Adrenal gland (tissue), 12 donors: ENCODE results near the gene ST7. TPM values are rescaled to one million over a fixed set of nuclear protein-coding genes. Genes with fewer than 3 reads are reported as not detected.

ENCODE experiments used
- DNase-seq, 7 donors: peaks; one replicate each; pipeline ENCODE4 v3.0.0-alpha.2; 2019 to 2020
- H3K27ac ChIP-seq, 5 donors: fragments of 200-600 bp; sonication (generic) in 4 of 5; 1 replicate in 3 of 5; 2 replicates in 2 of 5; pipeline versions ENCODE4 v1.5.1 to v1.8.0; 2016 to 2020; ENCODE audit warnings: mild to moderate bottlenecking in 1 of 5
- H3K27me3 ChIP-seq: fragments of 200-600 bp; 2 replicates; pipeline ENCODE4 v1.8.0; 2021
- H3K36me3 ChIP-seq, 2 donors: fragments of 200-600 bp; replicated peaks in 1 of 2; 1 replicate in 1 of 2; 2 replicates in 1 of 2; pipeline versions ENCODE4 v1.5.1 to v1.8.0; 2018 to 2022
- H3K4me1 ChIP-seq, 2 donors: fragments of 200-600 bp; replicated peaks in 1 of 2; 1 replicate in 1 of 2; 2 replicates in 1 of 2; pipeline versions ENCODE4 v1.5.1 to v1.8.0; 2018 to 2021
- H3K4me3 ChIP-seq, 4 donors: fragments of 200-600 bp; sonication (generic) in 3 of 4; one replicate each; pipeline ENCODE4 v1.5.1; 2016 to 2018
- H3K9me3 ChIP-seq, 3 donors: fragments of 200-600 bp; sonication (generic) in 1 of 3; replicated peaks in 1 of 3; 1 replicate in 2 of 3; 2 replicates in 1 of 3; pipeline versions ENCODE4 v1.5.1 to v1.8.0; 2016 to 2021
- POLR2A ChIP-seq, 2 donors: fragments of 450-650 bp; IDR thresholded peaks; one replicate each; pipeline ENCODE4 v1.6.1; 2017; ENCODE audit warnings: antibody characterized with exemption in 2 of 2, mild to moderate bottlenecking in 2 of 2, moderate library complexity in 1 of 2
- WGBS, 4 donors: extraction: QIAGEN DNeasy Blood & Tissue Kit in 2 of 4; methylation state at CpG; one replicate each; pipeline versions ENCODE4 v1.1.5 to v1.1.7; 2013 to 2017; 5-methylcytosine and 5-hydroxymethylcytosine counted together
- intact Hi-C, 2 donors: fragments of 100-400 bp; cut with DNase I; formaldehyde crosslinking; loops; one replicate each; pipeline versions ENCODE4 v1.14.1 to v1.15.0; 2022 to 2023
- polyA plus RNA-seq, 3 donors: library from polyadenylated mRNA; stranded (reverse); fragments of 200-250 nt in 2 of 3; fragments of 350-450 nt in 1 of 3; fragmentation: Illumina TruSeq in 1 of 3; extraction: RNeasy Lipid Tissue Mini Kit (QIAGEN cat#74804) in 1 of 3; gene quantifications; one replicate each; pipeline ENCODE4 v1.2.3, GENCODE V29; 2013 to 2014
- total RNA-seq, 9 donors: library from RNA; depleted of rRNA in 4 of 9; stranded (reverse); fragments of >200 nt in 4 of 9; fragments of 120-200 nt in 1 of 9; fragmentation: NEBNext Ultra II Directional in 1 of 9; extraction: Animal tissue kit (Norgen Biotek cat#: 25700) in 1 of 9; gene quantifications; one replicate each; pipeline versions ENCODE4 v1.1.0 to v1.2.4, GENCODE V29; 2013 to 2023
- TF ChIP-seq, protein P1 (sequence below), 6 experiments: fragments of 450-650 bp in 4 of 6; fragments of 200-600 bp in 2 of 6; sonication (generic) in 1 of 6; IDR thresholded peaks; 1 replicate in 5 of 6; 2 replicates in 1 of 6; pipeline versions ENCODE4 v1.5.1 to v1.8.0; 2016 to 2021; ENCODE audit warnings: antibody characterized with exemption in 6 of 6, mild to moderate bottlenecking in 2 of 6, moderate library complexity in 1 of 6
- donor health status: healthy with polysubstance abuse.
- donor health status: Bipolar disorder and iron deficiency.
- donor health status: DM: yes; HTN: yes; CAD: no.
- donor health status: DM: no; HTN: no; CAD: no.
- donor health status: DM: no; HTN: no; CAD: no.
- donor health status: DM: yes; HTN: yes; CAD: no.

ST7 gene
- total and polyA plus RNA-seq, 12 donors: 15.7 to 69.9 (median 33.1) TPM

DNA sequence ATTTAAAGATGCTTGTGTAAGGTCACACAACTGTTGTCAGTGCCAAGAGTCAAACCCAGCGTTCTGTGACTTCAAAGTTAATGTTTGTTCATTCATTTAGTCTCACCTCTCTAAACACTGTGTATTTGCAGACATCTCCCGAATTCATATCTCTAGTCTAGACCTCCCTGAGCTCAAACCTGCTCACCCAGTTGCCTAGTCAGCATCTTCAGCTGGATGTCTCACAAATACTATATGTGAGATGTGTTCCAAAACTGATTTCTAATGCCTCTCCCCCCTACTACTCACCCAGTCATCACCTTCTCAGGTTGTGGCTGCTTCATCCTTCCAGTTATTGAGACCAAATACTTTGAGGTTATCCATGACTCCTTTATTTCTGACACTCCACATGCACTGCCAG is 91.4 kb downstream of the ST7 start:
- no peak overlapping the region for H3K4me3 ChIP-seq
- no peak for TF ChIP-seq POLR2A (IDR thresholded peaks at IDR 0.05)
- TF ChIP-seq, protein P1, sequence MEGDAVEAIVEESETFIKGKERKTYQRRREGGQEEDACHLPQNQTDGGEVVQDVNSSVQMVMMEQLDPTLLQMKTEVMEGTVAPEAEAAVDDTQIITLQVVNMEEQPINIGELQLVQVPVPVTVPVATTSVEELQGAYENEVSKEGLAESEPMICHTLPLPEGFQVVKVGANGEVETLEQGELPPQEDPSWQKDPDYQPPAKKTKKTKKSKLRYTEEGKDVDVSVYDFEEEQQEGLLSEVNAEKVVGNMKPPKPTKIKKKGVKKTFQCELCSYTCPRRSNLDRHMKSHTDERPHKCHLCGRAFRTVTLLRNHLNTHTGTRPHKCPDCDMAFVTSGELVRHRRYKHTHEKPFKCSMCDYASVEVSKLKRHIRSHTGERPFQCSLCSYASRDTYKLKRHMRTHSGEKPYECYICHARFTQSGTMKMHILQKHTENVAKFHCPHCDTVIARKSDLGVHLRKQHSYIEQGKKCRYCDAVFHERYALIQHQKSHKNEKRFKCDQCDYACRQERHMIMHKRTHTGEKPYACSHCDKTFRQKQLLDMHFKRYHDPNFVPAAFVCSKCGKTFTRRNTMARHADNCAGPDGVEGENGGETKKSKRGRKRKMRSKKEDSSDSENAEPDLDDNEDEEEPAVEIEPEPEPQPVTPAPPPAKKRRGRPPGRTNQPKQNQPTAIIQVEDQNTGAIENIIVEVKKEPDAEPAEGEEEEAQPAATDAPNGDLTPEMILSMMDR (IDR thresholded peaks at IDR 0.05): no peak
- no peak for DNase-seq
- peaks cover 4 to 37% of the 10 kb centered on the region in 2 donors for H3K4me1 ChIP-seq
- H3K36me3 ChIP-seq: no peaks in the 10 kb centered on the region
- H3K9me3 ChIP-seq: no peaks in the 10 kb centered on the region
- no peaks in the 10 kb centered on the region for H3K27me3 ChIP-seq
- H3K27ac ChIP-seq: no peak overlapping the region
- 81 to 92% (median 89%) methylated on average over 2 of the region's 2 CpGs for WGBS, 4 donors
- intact Hi-C loops: no loop called here

DNA sequence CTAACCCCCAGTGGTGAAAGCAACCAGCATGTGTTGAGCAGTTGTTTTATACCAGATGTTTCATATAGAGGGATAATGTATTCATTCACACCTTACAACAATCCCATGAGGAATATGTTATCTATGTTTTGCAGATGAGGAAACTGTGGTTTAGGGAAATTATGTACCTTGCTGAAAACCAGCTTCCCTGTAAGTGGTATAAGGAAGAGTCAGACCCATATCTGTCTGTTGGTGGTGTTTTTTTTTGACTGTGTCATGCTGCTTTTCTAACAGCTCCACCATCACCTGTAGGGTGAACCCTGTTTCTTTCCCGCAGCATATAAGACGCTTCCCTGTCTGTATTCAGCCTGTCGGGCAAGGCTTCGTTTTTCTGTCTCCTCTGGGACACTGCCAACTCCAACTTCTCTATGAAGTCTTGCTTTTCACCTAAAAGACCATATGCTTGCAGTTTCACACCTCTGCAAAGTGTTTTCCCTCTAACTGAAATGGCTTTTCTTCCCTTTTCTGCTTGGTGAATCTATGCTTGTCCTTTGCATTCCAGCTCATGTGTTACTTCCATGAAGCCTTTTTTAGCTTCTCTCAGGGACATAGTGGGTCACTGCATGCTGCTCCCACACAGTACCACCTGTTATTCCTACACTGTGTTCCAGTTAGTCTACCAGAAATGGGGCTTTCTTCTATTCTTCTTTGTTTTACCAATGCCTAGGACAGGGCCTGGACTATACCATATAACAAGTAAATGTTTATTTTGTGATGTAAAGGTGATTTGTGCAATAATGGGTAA is 92.8 kb downstream of the ST7 start:
- Histone ChIP-seq H3K27me3 (no peaks in the 10 kb centered on the region), H3K27ac (no peak overlapping the region), H3K9me3 (no peaks in the 10 kb centered on the region), H3K36me3 (no peaks in the 10 kb centered on the region), H3K4me1 (peaks cover 11 to 42% of the 10 kb centered on the region in 2 donors), H3K4me3 (no peak overlapping the region)
- 67 to 87% (median 84%) methylated on average over 4 of the region's 4 CpGs for WGBS, 4 donors
- intact Hi-C loops: no loop called here
- no peak for TF ChIP-seq POLR2A (IDR thresholded peaks at IDR 0.05)
- TF ChIP-seq, protein P1 (IDR thresholded peaks at IDR 0.05): no peak
- DNase-seq: no peak

DNA sequence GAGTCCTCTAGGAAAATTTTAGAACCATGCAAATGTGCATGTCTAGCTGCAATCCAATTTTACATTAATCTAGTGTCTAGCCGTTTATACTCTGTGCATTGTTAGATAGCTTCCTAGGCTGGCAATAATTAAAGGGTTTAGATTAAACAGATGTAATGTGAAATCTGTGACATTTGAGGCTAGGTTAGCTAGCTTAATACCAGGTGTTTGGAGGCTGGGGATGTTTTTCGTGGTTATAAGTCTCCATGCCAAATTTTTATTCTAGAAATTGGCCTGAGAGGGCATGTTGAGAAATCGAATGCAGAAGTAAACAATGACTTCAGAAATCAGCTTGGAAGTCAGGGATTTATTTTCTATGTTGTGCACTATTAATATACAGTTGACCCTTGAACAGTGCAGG is 94.2 kb downstream of the ST7 start:
- DNase-seq: no peak
- H3K4me3 ChIP-seq: no peak overlapping the region
- 29 to 68% (median 49%) methylated on average over 3 of the region's 3 CpGs for WGBS, 4 donors
- intact Hi-C loops: no loop called here
- no peaks in the 10 kb centered on the region for H3K9me3 ChIP-seq
- no peak overlapping the region for H3K27ac ChIP-seq
- no peak for TF ChIP-seq POLR2A (IDR thresholded peaks at IDR 0.05)
- TF ChIP-seq, protein P1 (IDR thresholded peaks at IDR 0.05): no peak
- H3K4me1 ChIP-seq: peaks cover 23 to 56% of the 10 kb centered on the region in 2 donors
- no peaks in the 10 kb centered on the region for H3K27me3 ChIP-seq
- no peaks in the 10 kb centered on the region for H3K36me3 ChIP-seq

DNA sequence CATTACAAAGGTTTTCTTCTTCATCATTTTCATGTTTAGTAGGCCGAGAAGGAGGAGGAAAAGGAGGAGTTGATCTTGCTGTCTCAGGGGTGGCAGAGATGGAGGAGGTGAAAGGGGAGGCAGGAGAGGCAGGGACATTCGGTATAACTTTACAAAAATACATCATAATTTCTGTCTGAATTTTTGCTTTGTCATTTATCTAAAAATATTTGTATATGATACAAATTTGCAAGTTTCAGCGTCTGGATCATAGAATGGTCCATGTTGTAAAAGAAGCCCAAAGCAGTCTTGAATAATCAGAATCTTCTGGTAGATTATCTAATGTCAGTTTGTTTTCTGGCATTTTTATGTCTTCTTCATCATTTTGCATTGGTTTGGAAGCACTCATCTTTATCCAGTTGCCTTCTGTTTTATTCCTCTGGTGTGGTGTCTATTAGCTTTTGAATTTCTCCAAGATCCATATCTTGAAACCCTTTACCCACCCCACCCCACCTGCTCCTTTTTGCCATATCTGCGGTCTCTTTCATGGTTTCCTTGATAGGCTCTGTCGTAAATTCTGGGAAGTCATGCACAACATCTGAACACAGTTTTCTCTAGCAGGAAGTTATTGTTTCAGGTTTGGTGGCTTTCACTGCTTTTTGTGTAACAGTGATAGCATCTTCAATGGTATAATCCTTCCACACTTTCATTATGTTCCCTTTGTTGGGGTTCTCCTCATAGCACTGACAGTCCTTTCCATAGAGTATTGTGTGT is 95.0 kb downstream of the ST7 start:
- H3K9me3 ChIP-seq: no peaks in the 10 kb centered on the region
- no peak for DNase-seq
- no peaks in the 10 kb centered on the region for H3K36me3 ChIP-seq
- peaks cover 23 to 49% of the 10 kb centered on the region in 2 donors for H3K4me1 ChIP-seq
- no peak overlapping the region for H3K4me3 ChIP-seq
- no peak overlapping the region for H3K27ac ChIP-seq
- TF ChIP-seq, protein P1 (IDR thresholded peaks at IDR 0.05): no peak
- no peak for TF ChIP-seq POLR2A (IDR thresholded peaks at IDR 0.05)
- intact Hi-C loops: no loop called here
- no peaks in the 10 kb centered on the region for H3K27me3 ChIP-seq
- 86 to 92% (median 88%) methylated on average over 5 of the region's 5 CpGs for WGBS, 4 donors
